Retinal pigment epithelial cell (primary cell): ENCODE results near the gene EIF4H.
"Not testable (repeated sequence)": the region's sequence is repeated elsewhere in the genome, so short reads cannot be mapped to it uniquely, and the experiment has no call there.

ENCODE experiments used
- DNase-seq: peaks from one replicate; pipeline ENCODE4 v3.0.0-alpha.2; 2010; ENCODE audit warnings: low read depth
- H3K4me3 ChIP-seq: 2 replicates; pipeline ENCODE4 v1.5.1; 2011; ENCODE audit warnings: mild to moderate bottlenecking, low read length, control low read depth, moderate library complexity
- TF ChIP-seq, protein P1 (sequence below): conservative IDR thresholded peaks from 2 replicates; pipeline ENCODE4 v1.5.1; 2011; ENCODE audit warnings: low read depth, low read length, control low read depth, inconsistent platforms

EIF4H gene

DNA sequence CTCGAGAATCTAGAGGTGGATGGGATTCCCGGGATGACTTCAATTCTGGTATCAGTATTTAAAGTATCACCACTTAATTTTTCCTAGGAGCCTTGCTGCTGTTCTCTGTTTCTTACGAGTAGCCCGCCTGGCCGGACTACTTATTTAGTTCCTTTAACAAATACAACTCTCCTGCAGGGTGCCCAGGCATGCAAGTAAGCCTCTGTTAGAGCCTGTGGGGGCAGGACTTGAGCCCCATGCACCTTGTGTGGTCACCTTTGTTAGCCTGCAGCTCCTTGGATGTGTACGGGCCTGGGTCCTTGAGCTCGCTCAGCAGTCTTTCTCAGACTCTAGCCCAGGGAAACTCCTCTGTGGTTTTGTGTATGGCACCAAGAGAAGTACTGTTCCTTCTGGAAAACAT is 16.1 kb downstream of the EIF4H start:
- H3K4me3 ChIP-seq: no peak overlapping the region
- TF ChIP-seq, protein P1, sequence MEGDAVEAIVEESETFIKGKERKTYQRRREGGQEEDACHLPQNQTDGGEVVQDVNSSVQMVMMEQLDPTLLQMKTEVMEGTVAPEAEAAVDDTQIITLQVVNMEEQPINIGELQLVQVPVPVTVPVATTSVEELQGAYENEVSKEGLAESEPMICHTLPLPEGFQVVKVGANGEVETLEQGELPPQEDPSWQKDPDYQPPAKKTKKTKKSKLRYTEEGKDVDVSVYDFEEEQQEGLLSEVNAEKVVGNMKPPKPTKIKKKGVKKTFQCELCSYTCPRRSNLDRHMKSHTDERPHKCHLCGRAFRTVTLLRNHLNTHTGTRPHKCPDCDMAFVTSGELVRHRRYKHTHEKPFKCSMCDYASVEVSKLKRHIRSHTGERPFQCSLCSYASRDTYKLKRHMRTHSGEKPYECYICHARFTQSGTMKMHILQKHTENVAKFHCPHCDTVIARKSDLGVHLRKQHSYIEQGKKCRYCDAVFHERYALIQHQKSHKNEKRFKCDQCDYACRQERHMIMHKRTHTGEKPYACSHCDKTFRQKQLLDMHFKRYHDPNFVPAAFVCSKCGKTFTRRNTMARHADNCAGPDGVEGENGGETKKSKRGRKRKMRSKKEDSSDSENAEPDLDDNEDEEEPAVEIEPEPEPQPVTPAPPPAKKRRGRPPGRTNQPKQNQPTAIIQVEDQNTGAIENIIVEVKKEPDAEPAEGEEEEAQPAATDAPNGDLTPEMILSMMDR: no peak
- DNase-seq: no peak

- DNase-seq: no peak
- no peak overlapping the region for H3K4me3 ChIP-seq
- TF ChIP-seq, protein P1: no peak
Observed at GRCh38 chr7:74191231-74191630, 17.1 kb downstream of the EIF4H start.

- no peak for DNase-seq
- H3K4me3 ChIP-seq: no peak overlapping the region
- TF ChIP-seq, protein P1: no peak
Observed at GRCh38 chr7:74193054-74193453, 18.9 kb downstream of the EIF4H start.

DNA sequence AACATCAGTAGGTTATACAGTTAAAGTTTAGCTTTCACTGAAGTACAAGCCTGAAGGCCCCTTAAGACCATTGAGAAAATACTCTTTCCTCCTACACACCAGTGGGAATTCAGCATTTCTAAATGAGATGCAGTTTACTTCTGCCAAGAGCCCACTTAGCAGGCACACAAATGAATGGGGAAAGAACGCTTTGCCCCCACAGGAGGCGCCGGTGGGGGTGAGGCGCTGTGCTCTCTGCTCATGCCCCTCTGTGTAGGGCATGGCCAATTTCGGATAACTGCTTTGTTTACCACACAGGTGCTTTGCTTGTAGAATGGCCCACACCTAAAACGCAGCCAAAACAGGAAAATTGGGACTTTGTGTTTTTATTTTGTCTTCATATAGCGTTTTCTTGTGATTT is 19.8 kb downstream of the EIF4H start:
- H3K4me3 ChIP-seq: no peak overlapping the region
- DNase-seq: no peak
- TF ChIP-seq, protein P1: no peak

- no peak for DNase-seq
- H3K4me3 ChIP-seq: no peak overlapping the region
- TF ChIP-seq, protein P1: no peak
Observed at GRCh38 chr7:74194686-74195085, 20.5 kb downstream of the EIF4H start.

GRCh38 chr7:74195139-74195860 is 21.1 kb downstream of the EIF4H start:
- DNase-seq, H3K4me3 ChIP-seq: not testable (repeated sequence)

- H3K4me3 ChIP-seq, DNase-seq: not testable (repeated sequence)
Observed at GRCh38 chr7:74195968-74196654, 22.0 kb downstream of the EIF4H start.

- TF ChIP-seq, protein P1: no peak
- DNase-seq: no peak
- H3K4me3 ChIP-seq: no peak overlapping the region
Observed at GRCh38 chr7:74197449-74198124, 23.4 kb downstream of the EIF4H start.
